Adipose tissue (tissue), 3 donors: ENCODE results near the gene CHD3. TPM values are rescaled to one million over a fixed set of nuclear protein-coding genes. Genes with fewer than 3 reads are reported as not detected.

Source experiments
- H3K27ac ChIP-seq: one replicate; pipeline ENCODE4 v1.5.1; 2013; ENCODE audit warnings: low read depth, low read length
- WGBS, 3 donors: extraction: QIAGEN DNeasy Blood & Tissue Kit; methylation state at CpG; one replicate each; pipeline ENCODE4 v1.1.7; 2013; 5-methylcytosine and 5-hydroxymethylcytosine counted together
- polyA plus RNA-seq, 3 donors: library from polyadenylated mRNA; stranded (reverse); fragments of 200-250 nt; gene quantifications; one replicate each; pipeline ENCODE4 v1.2.3, GENCODE V29; 2013
- donor health status: healthy with polysubstance abuse.
- donor health status: Bipolar disorder and iron deficiency.
- donor health status: healthy.

The CHD3 gene
- polyA plus RNA-seq, 3 donors = 38.4 to 169 (median 39.4) TPM

DNA sequence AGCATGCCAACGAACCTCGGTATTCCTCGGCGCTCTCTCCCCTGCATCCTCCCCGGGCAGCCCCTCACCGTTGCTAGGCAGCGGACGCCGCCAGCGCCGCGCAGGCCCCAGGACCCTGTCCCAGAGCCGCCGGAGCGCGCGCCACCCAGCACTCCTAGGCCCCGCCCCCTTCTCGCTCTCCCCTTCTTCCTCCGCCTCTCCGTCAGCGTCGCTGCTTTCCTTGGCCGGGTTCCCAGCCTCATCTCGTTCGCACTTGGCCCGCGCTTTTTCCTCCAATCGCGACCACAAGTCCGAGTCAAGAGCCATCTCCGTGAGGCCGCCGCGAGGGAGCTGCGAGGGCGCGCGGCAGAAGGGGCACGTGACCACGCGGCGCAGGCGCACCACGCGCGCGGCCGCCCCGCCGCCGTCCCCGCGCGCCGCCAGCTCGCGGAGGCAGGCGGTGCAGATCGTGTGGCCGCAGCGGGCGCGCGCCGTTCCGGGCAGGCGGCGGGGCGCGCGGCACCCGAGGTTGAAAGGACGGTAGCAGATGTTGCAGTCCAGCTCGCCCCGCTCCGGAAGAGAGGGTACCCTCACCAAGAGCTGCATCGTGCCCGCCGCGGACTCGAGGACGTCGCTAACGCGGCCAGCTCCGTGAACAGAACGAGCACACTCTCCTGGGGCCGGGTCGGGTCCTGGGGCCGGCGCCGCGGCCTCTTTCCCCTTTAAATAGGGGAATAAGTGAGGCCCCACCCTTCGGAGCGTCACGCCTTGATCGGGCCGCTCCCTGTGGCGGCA, 27.2 kb downstream of the CHD3 start, which contains the start of gene RNF227:
RNF227 (minus strand) TSS at position 679 of the 774 bp plus-strand sequence; CDS start at position 585, 94 bp downstream.
- peak within 1 kb of the TSS; percentile 39 for H3K27ac ChIP-seq
- WGBS, 3 donors = 0 to 1% (median 0%) methylated on average over 95 to 100 of the region's 100 CpGs

DNA sequence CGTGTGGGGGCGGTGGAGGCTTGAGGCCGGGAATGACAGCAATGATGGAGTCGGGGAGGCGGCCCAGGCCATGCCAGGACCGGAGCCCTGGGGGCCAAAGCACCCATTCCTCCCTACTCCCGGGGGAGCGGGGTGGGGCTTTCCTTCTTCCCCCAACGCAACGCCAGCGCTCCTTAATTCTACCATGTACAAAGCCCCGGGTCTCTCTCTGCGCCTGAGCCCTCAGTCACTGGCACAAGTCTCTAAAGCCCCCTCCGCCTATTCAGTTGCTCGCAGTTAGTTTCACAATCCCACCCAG, 27.7 kb downstream of the CHD3 start:
- WGBS, 3 donors = 30 to 40% (median 38%) methylated on average over 14 to 15 of the region's 15 CpGs
- peak overlapping the region; percentile 23 for H3K27ac ChIP-seq

DNA sequence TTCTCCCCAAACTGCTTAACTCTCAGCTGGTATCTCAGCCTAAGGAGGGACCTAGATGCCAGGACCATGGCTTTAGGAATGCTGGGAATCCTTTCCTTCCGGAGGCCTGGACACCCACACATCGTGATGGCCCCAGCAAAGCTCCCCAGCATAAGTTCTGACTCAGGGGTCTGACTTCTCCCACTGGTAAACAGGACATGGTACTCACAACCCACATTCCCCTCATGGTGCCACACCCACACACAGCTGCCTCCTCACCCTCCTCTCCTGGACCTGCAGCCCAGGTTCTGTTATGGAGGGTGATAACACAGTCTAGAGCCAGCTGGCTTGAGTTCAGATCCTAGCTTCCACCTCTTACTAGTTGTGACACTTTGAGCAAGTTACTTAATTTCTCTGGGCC, 28.2 kb downstream of the CHD3 start:
- 61 to 88% (median 68%) methylated on average over 2 of the region's 2 CpGs for WGBS, 3 donors
- H3K27ac ChIP-seq = no peak overlapping the region

DNA sequence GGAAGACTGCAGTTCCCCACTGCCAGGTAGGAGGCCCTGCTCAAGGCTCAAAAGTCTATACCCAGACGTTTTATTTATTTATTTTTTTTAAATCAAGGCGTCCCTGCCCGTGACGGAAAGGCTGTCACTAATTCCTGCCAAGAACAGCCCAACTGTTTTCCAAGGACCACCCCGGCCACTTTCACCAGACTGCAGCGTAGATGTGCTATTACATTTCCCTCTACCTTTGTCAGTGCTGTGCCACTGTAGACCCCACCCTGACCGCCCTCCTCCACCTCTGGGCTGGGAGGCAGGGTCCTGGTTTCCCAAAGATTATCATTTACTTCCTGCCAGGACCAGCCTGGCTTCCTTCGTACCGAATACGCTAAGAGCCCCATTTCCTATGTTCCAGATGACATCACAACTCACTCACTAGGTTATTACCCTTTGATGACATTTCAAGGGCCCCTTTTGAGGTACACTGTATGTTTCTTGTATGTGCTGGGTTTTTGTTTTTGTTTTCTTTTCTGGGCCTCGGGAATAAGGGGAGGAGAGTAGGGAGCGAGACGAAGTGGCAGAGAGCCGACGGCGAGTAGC, 33.8 kb downstream of the CHD3 start:
- no peak overlapping the region for H3K27ac ChIP-seq

DNA sequence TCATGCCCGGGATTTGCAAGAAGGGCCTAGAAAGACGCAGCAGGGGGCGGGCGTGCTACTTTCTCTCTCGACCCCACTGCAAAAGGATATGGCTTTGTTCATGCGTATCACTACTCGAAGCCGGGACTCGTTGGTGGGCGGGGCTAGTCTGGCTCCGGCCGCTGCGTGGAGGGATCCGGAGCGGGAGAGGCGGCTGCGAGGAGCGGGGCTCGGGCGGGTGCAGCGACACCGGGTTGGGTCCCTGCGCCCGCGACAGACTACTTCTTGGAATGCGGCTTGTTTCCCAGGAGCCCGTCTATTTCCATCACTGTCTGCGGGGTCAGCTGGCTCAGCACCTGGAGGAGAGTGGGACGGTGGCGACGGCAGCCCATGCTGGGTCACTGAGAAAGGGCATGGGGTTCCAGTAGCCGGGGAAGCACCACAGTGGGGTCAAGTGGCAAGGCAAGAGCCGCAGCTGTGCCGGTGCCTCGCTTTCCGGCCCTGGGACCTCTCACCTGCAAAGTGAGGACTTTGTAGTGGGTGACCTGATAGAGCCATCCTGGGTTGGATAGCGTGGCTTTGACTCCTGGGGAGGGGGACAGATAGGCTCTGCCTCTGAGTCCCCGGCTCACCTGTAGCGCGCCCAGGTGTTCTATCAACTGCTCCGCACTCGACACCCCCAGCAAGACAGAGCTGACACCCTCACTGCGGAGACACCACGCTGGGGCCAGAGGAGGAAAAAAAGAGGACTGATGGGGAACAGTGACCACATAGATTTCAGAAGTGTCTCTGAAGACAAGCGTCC, 34.4 kb downstream of the CHD3 start:
- WGBS, 3 donors = 19 to 24% (median 20%) methylated on average over 37 to 45 of the region's 45 CpGs
- H3K27ac ChIP-seq = no peak overlapping the region

More for the DNA sequence above, 33.8 kb downstream of the CHD3 start:
- 28 to 33% (median 31%) methylated on average over 16 of the region's 16 CpGs for whole genome bisulfite sequencing, 3 donors

DNA sequence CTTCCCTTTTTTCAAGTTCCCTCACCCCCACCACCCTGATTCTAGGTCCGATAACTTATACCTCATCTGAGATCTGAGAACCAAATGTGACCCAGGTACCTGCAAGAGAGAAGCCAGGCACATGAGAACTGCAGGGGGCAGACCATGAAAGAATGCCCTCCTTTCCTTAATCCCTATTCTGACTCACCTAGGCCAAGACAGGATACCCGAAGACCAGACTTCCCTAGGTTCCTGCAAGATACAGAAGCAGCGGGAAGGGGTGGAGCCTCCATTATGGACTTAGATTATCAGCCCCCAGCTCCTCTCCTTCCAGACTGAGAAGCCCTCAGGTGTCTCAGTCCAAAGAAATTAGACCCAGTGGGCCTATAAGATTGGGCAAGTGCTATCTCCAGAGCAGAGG, 39.0 kb downstream of the CHD3 start:
- 82 to 91% (median 89%) methylated on average over 3 of the region's 3 CpGs for WGBS, 3 donors
- no peak overlapping the region for H3K27ac ChIP-seq

DNA sequence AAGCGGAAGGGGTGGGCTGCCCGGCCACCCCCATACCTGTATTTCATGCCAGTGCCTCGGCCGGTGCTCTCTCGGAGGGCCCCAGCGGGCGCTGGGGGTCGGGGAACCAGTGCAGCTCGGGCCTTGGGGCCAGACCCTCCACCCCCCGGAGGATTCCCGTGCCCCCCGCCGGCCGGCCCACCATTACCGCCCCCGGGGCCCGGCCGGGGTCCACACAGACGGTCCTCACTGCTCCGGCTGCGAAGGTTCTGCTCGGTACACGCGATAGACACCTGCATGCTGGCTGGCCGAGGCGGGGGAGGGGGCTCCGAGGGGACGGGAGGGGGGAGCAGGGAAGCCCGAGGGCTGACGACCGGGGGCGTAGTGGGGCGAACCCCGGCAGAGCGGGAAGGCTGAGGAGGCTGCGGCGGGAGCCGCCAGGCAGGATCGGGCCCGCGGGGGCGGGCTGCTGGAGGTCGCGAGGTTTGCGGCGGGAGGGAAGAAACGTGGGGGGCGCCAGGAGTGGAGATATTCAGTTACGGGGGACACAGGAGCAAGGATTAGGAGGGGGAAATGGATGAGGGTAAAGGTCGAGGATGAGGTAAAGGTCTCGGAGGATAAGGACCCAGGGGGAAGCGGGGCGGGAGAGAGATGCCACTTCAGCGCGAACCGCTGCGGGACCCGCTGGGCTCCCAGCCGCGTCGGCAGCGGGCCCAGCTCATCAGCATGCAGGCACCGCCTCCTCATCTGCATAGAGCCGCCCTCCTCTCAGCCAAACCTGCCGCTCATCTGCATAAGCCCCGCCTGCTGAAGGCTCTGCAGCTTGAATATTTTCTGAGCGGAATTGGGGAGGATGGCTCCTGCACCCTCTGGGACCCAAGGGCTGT, 40.8 kb downstream of the CHD3 start, which contains the start of gene KCNAB3:
KCNAB3 (minus strand) TSS at position 699 of the 866 bp plus-strand sequence; CDS start at position 278, 421 bp downstream.
- H3K27ac ChIP-seq = no peak within 1 kb of the TSS
- WGBS, 3 donors = 53 to 62% (median 57%) methylated on average over 44 to 67 of the region's 67 CpGs

DNA sequence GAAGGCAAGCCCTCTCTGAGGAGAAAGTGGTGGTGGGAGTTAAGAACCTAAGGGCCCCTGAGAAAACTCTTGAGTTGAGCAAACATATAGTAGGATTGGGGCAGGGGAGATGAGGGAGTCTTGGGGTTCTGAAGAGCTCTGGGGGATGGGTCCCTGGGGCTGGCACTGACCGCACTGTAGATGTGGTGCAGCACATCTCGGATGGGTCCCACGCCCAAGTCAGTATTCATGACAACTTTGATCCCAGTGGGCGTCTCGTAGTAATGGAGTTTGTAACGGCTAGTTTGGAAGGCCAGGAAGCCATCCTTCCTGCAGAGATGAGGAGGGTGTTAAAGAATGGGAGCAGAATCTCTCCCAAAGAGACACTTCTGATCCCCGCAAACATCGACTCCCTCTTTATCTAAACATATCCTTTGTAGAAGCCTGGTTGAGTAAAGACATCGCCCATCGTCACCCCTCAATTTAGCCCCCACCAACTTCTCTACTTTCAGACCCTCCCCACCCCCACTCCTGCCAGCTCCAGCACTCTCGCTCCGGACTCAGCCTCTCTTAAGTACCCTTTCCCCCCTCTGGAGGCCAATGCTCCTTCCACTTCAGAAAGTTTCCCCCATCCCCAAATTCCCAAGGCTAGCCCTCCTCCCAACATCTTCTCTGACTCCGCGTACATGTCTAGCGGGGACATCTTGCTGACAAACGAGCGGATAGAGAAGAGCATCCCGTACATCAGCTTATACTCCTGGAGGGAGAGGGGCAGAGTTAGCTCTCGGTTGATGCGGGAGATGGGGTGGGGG, 42.4 kb downstream of the CHD3 start:
- H3K27ac ChIP-seq = no peak overlapping the region
- WGBS, 3 donors = 41 to 43% (median 42%) methylated on average over 20 of the region's 20 CpGs

DNA sequence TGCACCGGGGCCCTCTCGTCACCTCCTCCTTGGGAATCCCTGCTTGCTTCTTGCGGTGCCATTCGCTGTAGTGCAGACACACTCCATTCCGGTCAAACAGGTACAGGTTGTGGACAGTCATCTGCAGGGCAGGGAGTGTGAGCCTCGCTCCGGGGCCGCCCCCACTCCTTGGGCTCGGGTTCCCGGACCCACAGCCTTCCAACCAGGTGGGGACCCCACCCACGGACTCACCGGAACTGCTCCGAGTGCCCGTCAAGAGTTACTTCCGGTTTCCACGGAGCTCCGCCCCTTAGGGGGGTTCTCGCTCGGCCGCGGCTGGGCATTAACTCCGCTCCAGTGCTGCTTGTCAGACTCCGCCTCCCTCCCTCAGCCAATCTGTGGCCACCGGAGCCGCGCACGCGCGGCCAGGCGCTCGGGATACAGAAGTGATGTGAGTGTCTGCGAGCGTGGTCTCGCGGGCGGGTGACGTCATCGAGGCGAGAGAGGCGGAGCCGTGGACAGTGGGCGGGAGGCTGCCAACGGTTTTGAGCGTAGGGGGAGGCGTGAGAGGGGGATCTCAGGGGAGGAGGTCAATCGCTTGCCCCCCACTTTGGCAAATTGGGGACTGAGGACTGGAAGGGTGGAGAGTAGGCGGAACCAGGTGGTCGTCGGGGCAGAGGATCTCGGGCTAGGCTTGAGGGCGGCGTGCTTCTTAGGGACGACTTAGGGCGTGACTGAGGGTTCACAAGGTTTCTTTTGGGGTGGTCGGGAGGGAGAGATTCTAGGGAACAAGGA, 43.3 kb downstream of the CHD3 start, which contains the start of the genes CNTROB and TRAPPC1:
CNTROB (plus strand) TSS at position 498 of the 774 bp plus-strand sequence. CDS start 874 bp downstream, outside the sequence.
TRAPPC1 (minus strand) TSS at position 238 of the 774 bp plus-strand sequence; CDS start at position 121, 117 bp downstream.
- 0 to 1% (median 0%) methylated on average over 55 of the region's 55 CpGs for WGBS, 3 donors

DNA sequence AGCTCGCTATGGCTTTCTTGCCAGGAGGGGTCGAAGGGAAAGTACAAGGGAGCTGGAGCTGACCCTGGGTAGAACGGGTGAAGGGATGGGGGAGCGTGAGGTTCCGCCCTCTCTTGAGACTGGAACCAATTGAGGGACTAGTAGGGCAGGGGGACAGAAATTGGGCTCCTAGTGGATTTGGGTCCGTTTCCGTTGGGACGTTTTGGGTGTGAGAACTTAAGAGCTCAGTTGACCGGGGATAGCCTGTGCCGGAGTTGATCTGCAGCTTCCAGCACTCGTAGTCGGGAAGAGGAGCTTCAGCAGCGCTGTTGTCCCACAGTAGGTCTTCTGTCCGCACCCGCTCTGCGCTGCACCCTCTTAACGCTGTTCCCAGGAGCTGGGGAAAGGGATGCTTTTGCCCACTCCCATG, 43.9 kb downstream of the CHD3 start:
- no peak overlapping the region for H3K27ac ChIP-seq
- 0 to 1% (median 0%) methylated on average over 17 of the region's 17 CpGs for WGBS, 3 donors

More for the DNA sequence above, 43.3 kb downstream of the CHD3 start, which contains the start of the genes CNTROB and TRAPPC1:
- no peak within 1 kb of the TSS for H3K27ac ChIP-seq

DNA sequence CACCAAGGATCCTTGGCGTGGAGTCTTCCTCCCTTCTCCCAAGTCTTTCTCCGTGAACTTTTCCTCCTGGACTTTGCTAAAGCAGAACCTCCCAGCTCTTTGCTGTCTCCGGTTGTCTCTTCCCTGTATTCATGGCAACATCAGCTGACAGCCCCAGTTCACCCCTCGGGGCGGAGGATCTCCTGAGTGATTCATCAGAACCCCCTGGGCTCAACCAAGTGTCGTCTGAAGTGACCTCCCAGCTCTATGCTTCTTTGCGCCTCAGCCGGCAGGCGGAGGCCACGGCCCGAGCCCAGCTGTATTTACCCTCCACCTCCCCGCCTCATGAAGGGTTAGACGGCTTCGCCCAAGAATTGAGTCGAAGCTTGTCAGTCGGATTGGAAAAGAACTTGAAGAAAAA, 44.4 kb downstream of the CHD3 start:
- H3K27ac ChIP-seq = no peak overlapping the region
- 9 to 11% (median 10%) methylated on average over 16 of the region's 16 CpGs for WGBS, 3 donors

DNA sequence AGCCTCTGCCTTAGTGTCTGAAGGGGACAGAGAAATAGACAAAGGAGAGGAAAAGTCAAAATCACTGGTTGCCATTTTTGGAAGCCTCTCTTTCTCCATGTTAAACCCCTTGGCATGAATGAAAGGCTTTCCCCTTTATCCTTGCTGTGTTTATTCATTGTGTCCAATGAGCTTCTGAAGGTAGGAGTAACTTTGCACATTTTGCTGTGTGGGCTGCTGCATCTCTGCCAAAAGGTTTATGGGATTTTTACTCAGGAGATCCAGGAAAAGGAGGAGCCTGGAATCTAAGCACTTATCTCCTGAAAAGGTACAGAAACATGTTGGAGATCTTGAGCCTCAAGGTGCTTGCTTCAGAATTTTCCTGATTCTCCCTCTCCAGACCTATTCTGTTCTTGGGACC, 47.3 kb downstream of the CHD3 start:
- no peak overlapping the region for H3K27ac ChIP-seq

DNA sequence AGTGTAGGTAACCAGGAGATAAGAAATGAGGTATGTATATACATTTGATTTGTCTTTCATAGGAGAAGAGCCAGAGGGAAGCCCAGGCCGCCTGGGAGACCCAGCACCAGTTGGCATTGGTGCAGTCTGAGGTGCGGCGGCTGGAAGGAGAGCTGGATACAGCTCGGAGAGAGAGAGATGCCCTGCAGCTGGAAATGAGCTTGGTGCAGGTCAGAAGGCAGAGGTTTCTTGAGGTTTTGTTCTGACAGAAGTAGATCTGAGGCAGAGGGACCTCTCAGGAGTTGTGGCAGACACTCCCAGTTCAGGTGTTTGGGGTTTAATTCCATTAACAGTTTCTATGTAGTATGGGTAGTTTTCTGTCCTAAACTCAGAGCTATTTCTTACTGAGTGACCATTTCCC, 51.4 kb downstream of the CHD3 start:
- WGBS, 3 donors = 94 to 100% (median 96%) methylated on average over 4 of the region's 4 CpGs

DNA sequence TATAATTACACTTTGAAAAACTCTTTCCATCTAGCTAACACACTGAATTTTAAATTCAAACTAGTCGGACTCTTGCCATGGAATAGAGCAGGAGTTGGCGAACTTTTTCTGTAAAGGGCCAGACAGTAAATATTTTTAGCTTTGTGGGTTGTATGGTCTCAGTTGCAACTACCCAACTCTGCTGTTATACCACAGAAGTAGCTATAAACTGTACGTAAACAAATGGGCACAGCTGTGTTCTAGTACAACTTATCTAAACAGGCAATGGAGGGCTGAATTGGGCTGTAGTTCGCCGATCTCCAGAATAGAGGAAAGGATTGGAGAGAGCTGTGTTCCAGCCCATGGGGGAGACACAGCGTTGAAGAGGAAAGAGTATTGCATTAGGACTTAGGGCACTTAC, 52.2 kb downstream of the CHD3 start:
- H3K27ac ChIP-seq = no peak overlapping the region
- 93 to 95% (median 94%) methylated on average over 6 of the region's 6 CpGs for WGBS, 3 donors

More for the DNA sequence above, 51.4 kb downstream of the CHD3 start:
- H3K27ac ChIP-seq = no peak overlapping the region

DNA sequence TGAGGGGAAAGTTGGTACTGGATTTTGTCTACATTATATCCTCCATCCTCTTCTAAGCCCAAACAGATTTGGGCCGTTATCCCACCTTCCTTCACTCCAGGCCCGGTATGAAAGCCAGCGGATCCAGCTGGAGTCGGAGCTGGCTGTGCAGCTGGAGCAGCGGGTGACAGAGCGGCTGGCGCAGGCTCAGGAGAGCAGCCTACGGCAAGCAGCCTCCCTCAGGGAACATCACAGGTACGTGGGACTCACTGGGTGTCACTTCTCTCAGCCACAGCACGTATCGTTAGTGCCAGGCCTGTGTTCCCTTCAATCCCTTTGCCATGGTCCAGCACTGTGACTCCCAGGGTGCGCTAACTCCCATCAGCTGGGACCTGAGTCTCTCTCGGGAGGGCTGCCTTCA, 54.7 kb downstream of the CHD3 start:
- 93 to 97% (median 94%) methylated on average over 13 of the region's 13 CpGs for WGBS, 3 donors
- H3K27ac ChIP-seq = no peak overlapping the region

DNA sequence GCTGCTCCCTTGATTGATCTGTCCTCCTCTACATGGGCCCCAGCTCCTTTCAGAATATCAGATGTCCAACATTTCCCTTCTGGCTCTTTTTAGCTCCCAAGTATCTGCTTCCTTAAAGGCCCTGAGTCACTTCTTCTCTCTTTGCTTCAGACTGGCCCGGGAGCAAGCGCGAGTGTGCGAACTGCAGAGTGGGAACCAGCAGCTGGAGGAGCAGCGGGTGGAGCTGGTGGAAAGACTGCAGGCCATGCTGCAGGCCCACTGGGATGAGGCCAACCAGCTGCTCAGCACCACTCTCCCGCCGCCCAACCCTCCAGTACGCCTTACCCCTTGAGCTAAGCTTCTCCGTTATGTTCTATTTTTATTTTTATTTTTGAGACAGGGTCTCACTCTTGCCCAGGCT, 55.7 kb downstream of the CHD3 start:
- 91 to 93% (median 93%) methylated on average over 9 of the region's 9 CpGs for WGBS, 3 donors
- H3K27ac ChIP-seq = no peak overlapping the region

DNA sequence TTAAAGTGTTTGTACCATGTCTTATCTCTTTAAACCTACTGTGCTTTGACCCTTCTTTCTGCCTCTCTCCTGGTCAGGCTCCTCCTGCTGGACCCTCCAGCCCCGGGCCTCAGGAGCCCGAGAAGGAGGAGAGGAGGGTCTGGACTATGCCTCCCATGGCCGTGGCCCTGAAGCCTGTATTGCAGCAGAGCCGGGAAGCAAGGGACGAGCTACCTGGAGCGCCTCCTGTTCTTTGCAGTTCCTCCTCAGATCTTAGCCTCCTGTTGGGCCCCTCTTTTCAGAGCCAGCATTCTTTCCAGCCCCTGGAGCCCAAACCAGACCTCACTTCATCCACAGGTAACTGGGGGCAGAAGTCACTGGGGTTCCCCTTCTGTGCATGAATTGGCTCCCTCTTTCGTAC, 57.1 kb downstream of the CHD3 start:
- WGBS, 3 donors = 92 to 95% (median 93%) methylated on average over 7 of the region's 7 CpGs
- H3K27ac ChIP-seq = no peak overlapping the region
